COR-L47 (cell line): ENCODE measurements around the gene GPRIN3.
"Not testable (repeated sequence)": the region's sequence is repeated elsewhere in the genome, so short reads cannot be mapped to it uniquely, and the experiment has no call there.

Experiments used
- DNase-seq: peaks from one replicate; lab custom pipeline; 2025; lab: John Stamatoyannopoulos, UW

Gene GPRIN3

GRCh38 chr4:89254847-89255246 is 52.8 kb downstream of the GPRIN3 start:
- no peak for DNase-seq

- DNase-seq = not testable (repeated sequence)
These were observed 53.3 kb downstream of the GPRIN3 start for GRCh38 chr4:89254347-89254746.

- no peak for DNase-seq
These were observed 53.7 kb downstream of the GPRIN3 start for GRCh38 chr4:89253935-89254334.

- DNase-seq = no peak
These were observed 54.3 kb downstream of the GPRIN3 start for GRCh38 chr4:89253311-89253710.

- DNase-seq = no peak
These were observed 56.2 kb downstream of the GPRIN3 start for GRCh38 chr4:89251396-89251795.

GRCh38 chr4:89249716-89250361 is 57.8 kb downstream of the GPRIN3 start:
- peak; percentile 45 for DNase-seq

GRCh38 chr4:89249313-89249712 is 58.3 kb downstream of the GPRIN3 start:
- DNase-seq = peak; percentile 78

- DNase-seq = peak; percentile 95
These were observed 58.7 kb downstream of the GPRIN3 start for GRCh38 chr4:89248879-89249281.

GRCh38 chr4:89247951-89248350 is 59.6 kb downstream of the GPRIN3 start:
- DNase-seq = no peak

GRCh38 chr4:89245459-89245858 is 62.1 kb downstream of the GPRIN3 start:
- peak; percentile 84 for DNase-seq

GRCh38 chr4:89243733-89244252 is 63.8 kb downstream of the GPRIN3 start:
- no peak for DNase-seq

- DNase-seq = peak; percentile 81
These were observed 64.5 kb downstream of the GPRIN3 start for GRCh38 chr4:89242864-89243732.

GRCh38 chr4:89242216-89242615 is 65.4 kb downstream of the GPRIN3 start:
- no peak for DNase-seq

GRCh38 chr4:89230271-89230670 is 77.3 kb downstream of the GPRIN3 start:
- DNase-seq = no peak

- DNase-seq = peak; percentile 76
These were observed 80.7 kb downstream of the GPRIN3 start for GRCh38 chr4:89226665-89227574.

GRCh38 chr4:89222170-89222569 is 85.4 kb downstream of the GPRIN3 start:
- peak; percentile 41 for DNase-seq

GRCh38 chr4:89221167-89221867 is 86.3 kb downstream of the GPRIN3 start:
- DNase-seq = no peak

GRCh38 chr4:89218587-89218986 is 89.0 kb downstream of the GPRIN3 start:
- DNase-seq = no peak

GRCh38 chr4:89217604-89218003 is 90.0 kb downstream of the GPRIN3 start:
- no peak for DNase-seq

GRCh38 chr4:89216866-89217265 is 90.7 kb downstream of the GPRIN3 start:
- DNase-seq = peak; percentile 25

GRCh38 chr4:89216422-89216821 is 91.2 kb downstream of the GPRIN3 start:
- DNase-seq = no peak
